Vagina (tissue), 2 donors: ENCODE data around the gene TBL1X. TPM values are rescaled to one million over a fixed set of nuclear protein-coding genes. Genes with fewer than 3 reads are reported as not detected.

Experiments
- DNase-seq, 2 donors: peaks; one replicate each; pipeline ENCODE4 v3.0.0-alpha.2; 2017; ENCODE audit errors: extremely low spot score in 2 of 2
- H3K27ac ChIP-seq: fragments of 200-600 bp; sonication (generic); one replicate; pipeline ENCODE4 v1.5.1; 2019
- H3K27me3 ChIP-seq: fragments of 200-600 bp; sonication (generic); one replicate; pipeline ENCODE4 v1.5.1; 2019
- H3K36me3 ChIP-seq, 2 donors: fragments of 200-600 bp; sonication (generic); one replicate each; pipeline ENCODE4 v1.5.1; 2017 to 2019
- H3K4me1 ChIP-seq: fragments of 200-600 bp; sonication (generic); one replicate; pipeline ENCODE4 v1.5.1; 2019
- H3K4me3 ChIP-seq, 2 donors: fragments of 200-600 bp; sonication (generic); 1 replicate in 1 of 2; 2 replicates in 1 of 2; pipeline ENCODE4 v1.5.1; 2016 to 2019
- H3K9me3 ChIP-seq: fragments of 200-600 bp; sonication (generic); one replicate; pipeline ENCODE4 v1.5.1; 2019
- CTCF ChIP-seq, 3 experiments: fragments of 450-650 bp in 2 of 3; fragments of 200-600 bp in 1 of 3; sonication (generic) in 1 of 3; IDR thresholded peaks; one replicate each; pipeline ENCODE4 v1.5.1; 2017 to 2019; ENCODE audit warnings: antibody characterized with exemption in 3 of 3, mild to moderate bottlenecking in 2 of 3, moderate library complexity in 2 of 3
- POLR2A ChIP-seq, 2 donors: fragments of 450-650 bp; IDR thresholded peaks; one replicate each; pipeline ENCODE4 v1.6.1; 2017; ENCODE audit warnings: antibody characterized with exemption in 2 of 2, mild to moderate bottlenecking in 2 of 2, moderate library complexity in 2 of 2
- POLR2AphosphoS5 ChIP-seq, 2 donors: sonication (generic); formaldehyde crosslinking; IDR thresholded peaks; one replicate each; pipeline ENCODE4 v1.9.0; 2017; ENCODE audit warnings: antibody characterized with exemption in 2 of 2, mild to moderate bottlenecking in 2 of 2, low read depth in 1 of 2; ENCODE audit not compliant: insufficient read depth in 1 of 2
- intact Hi-C: fragments of 100-400 bp; cut with DNase I; formaldehyde crosslinking; loops from one replicate; pipeline ENCODE4 v1.15.1; 2023
- total RNA-seq: library from RNA; depleted of rRNA; stranded (reverse); fragments of >200 nt; gene quantifications from one replicate; pipeline ENCODE4 v1.2.3, GENCODE V29; 2016

The TBL1X gene
- total RNA-seq, 1 donor from 2014 or later: 41.3 TPM

GRCh38 chrX:9516635-9517034 lies 51.8 kb downstream of the TBL1X start:
- TF ChIP-seq POLR2AphosphoS5 (IDR thresholded peaks at IDR 0.05; ENCODE audit: insufficient read depth in 1 of 2, low read depth in 1 of 2) (no peak), CTCF (IDR thresholded peaks at IDR 0.05) (no peak), POLR2A (IDR thresholded peaks at IDR 0.05) (no peak)
- Histone ChIP-seq H3K27me3 (no peaks in the 10 kb centered on the region), H3K4me3 (no peak overlapping the region), H3K4me1 (peaks cover 4% of the 10 kb centered on the region), H3K27ac (no peak overlapping the region), H3K9me3 (no peaks in the 10 kb centered on the region), H3K36me3 (no peaks in the 10 kb centered on the region)
- DNase-seq: no peak
- intact Hi-C loops: no loop called here

- Histone ChIP-seq H3K27me3 (no peaks in the 10 kb centered on the region), H3K4me1 (peaks cover 4% of the 10 kb centered on the region), H3K9me3 (no peaks in the 10 kb centered on the region), H3K36me3 (no peaks in the 10 kb centered on the region), H3K27ac (no peak overlapping the region), H3K4me3 (no peak overlapping the region)
- no peak for TF ChIP-seq POLR2A (IDR thresholded peaks at IDR 0.05)
- TF ChIP-seq POLR2AphosphoS5 (IDR thresholded peaks at IDR 0.05; ENCODE audit: insufficient read depth in 1 of 2, low read depth in 1 of 2): no peak
- TF ChIP-seq CTCF (IDR thresholded peaks at IDR 0.05): no peak
- intact Hi-C loops: no loop called here
- no peak for DNase-seq
Observed at GRCh38 chrX:9518051-9518450, 53.2 kb downstream of the TBL1X start.

GRCh38 chrX:9518889-9519288 lies 54.0 kb downstream of the TBL1X start:
- intact Hi-C loops: no loop called here
- no peak overlapping the region for H3K27ac ChIP-seq

GRCh38 chrX:9519546-9520216 lies 54.8 kb downstream of the TBL1X start:
- intact Hi-C loops: no loop called here
- Histone ChIP-seq H3K4me3 (no peak overlapping the region), H3K36me3 (no peaks in the 10 kb centered on the region), H3K27ac (no peak overlapping the region), H3K27me3 (no peaks in the 10 kb centered on the region), H3K4me1 (peaks cover 4% of the 10 kb centered on the region), H3K9me3 (no peaks in the 10 kb centered on the region)
- TF ChIP-seq POLR2A (IDR thresholded peaks at IDR 0.05) (no peak), CTCF (IDR thresholded peaks at IDR 0.05) (no peak), POLR2AphosphoS5 (IDR thresholded peaks at IDR 0.05; ENCODE audit: insufficient read depth in 1 of 2, low read depth in 1 of 2) (no peak)
- no peak for DNase-seq

More at GRCh38 chrX:9518889-9519288, 54.0 kb downstream of the TBL1X start:
- DNase-seq: no peak
- H3K4me3 ChIP-seq: no peak overlapping the region
- H3K36me3 ChIP-seq: no peaks in the 10 kb centered on the region
- no peak for TF ChIP-seq CTCF (IDR thresholded peaks at IDR 0.05)
- TF ChIP-seq POLR2A (IDR thresholded peaks at IDR 0.05): no peak
- TF ChIP-seq POLR2AphosphoS5 (IDR thresholded peaks at IDR 0.05; ENCODE audit: insufficient read depth in 1 of 2, low read depth in 1 of 2): no peak
- H3K4me1 ChIP-seq: peaks cover 4% of the 10 kb centered on the region
- H3K27me3 ChIP-seq: no peaks in the 10 kb centered on the region
- H3K9me3 ChIP-seq: no peaks in the 10 kb centered on the region

- H3K36me3 ChIP-seq: no peaks in the 10 kb centered on the region
- no peak overlapping the region for H3K4me3 ChIP-seq
- H3K27me3 ChIP-seq: no peaks in the 10 kb centered on the region
- intact Hi-C loops: no loop called here
- H3K4me1 ChIP-seq: no peaks in the 10 kb centered on the region
- H3K9me3 ChIP-seq: no peaks in the 10 kb centered on the region
- DNase-seq: no peak
- no peak overlapping the region for H3K27ac ChIP-seq
- TF ChIP-seq POLR2A (IDR thresholded peaks at IDR 0.05): no peak
Observed at GRCh38 chrX:9520217-9520590, 55.3 kb downstream of the TBL1X start.
